Kidney (tissue), 14 donors: Measurements from ENCODE around the gene SPCS1. TPM values are rescaled to one million over a fixed set of nuclear protein-coding genes. Genes with fewer than 3 reads are reported as not detected.

ENCODE experiments used
- DNase-seq, 5 donors: peaks; one replicate each; pipeline ENCODE4 v3.0.0-alpha.2; 2013 to 2020
- FAIRE-seq: peaks from 2 replicates; lab custom pipeline; 2012; peaks lifted over from hg19 to GRCh38; lab: Jason Lieb, UNC
- H3K27ac ChIP-seq, 2 donors: one replicate each; pipeline ENCODE4 v1.7.0; 2013; ENCODE audit warnings: low read depth in 2 of 2, low read length in 2 of 2, inconsistent platforms in 1 of 2
- H3K27me3 ChIP-seq: one replicate; pipeline ENCODE4 v1.7.1; 2013; ENCODE audit warnings: low read length, inconsistent platforms; ENCODE audit not compliant: control insufficient read depth, insufficient read depth
- H3K36me3 ChIP-seq, 3 donors: one replicate each; pipeline versions ENCODE4 v1.7.0 to v1.7.1; 2013; ENCODE audit warnings: low read length in 3 of 3, control low read depth in 1 of 3, inconsistent platforms in 1 of 3; ENCODE audit not compliant: insufficient read depth in 3 of 3, control insufficient read depth in 2 of 3
- H3K4me1 ChIP-seq, 3 donors: one replicate each; pipeline versions ENCODE4 v1.7.0 to v1.7.1; 2013; ENCODE audit warnings: low read length in 3 of 3, inconsistent platforms in 1 of 3, low read depth in 1 of 3; ENCODE audit not compliant: control insufficient read depth in 2 of 3, insufficient read depth in 2 of 3
- H3K4me3 ChIP-seq, 3 donors: one replicate each; pipeline versions ENCODE4 v1.7.0 to v1.8.1; 2013; ENCODE audit warnings: low read length in 3 of 3, control low read depth in 1 of 3, inconsistent platforms in 1 of 3
- H3K9ac ChIP-seq, 3 donors: one replicate each; pipeline versions ENCODE4 v1.7.0 to v1.7.1; 2013; ENCODE audit warnings: low read length in 3 of 3, control low read depth in 1 of 3, inconsistent platforms in 1 of 3
- H3K9me3 ChIP-seq, 3 donors: one replicate each; pipeline versions ENCODE4 v1.7.0 to v1.7.1; 2013; ENCODE audit warnings: low read length in 3 of 3, control low read depth in 1 of 3, inconsistent platforms in 1 of 3; ENCODE audit not compliant: control insufficient read depth in 2 of 3, insufficient read depth in 1 of 3
- CTCF ChIP-seq: IDR thresholded peaks from 3 replicates; pipeline ENCODE4 v1.5.1; 2012; ENCODE audit warnings: mild to moderate bottlenecking, moderate library complexity, borderline replicate concordance; ENCODE audit not compliant: insufficient read depth; ENCODE audit errors: extremely low read depth
- intact Hi-C: fragments of 100-400 bp; cut with DNase I; formaldehyde crosslinking; loops from one replicate; pipeline ENCODE4 v1.11.1; 2022
- polyA plus RNA-seq: library from polyadenylated mRNA; stranded (reverse); fragments of 350-450 nt; fragmentation: Illumina TruSeq; extraction: RNeasy Lipid Tissue Mini Kit (QIAGEN cat#74804); gene quantifications from one replicate; pipeline ENCODE4 v1.2.3, GENCODE V29; 2014; ENCODE audit warnings: low read depth, low replicate concordance; ENCODE audit not compliant: insufficient read depth
- total RNA-seq: library from RNA; stranded (reverse); fragmentation: NEBNext Ultra II Directional; extraction: Animal tissue kit (Norgen Biotek cat#: 25700); gene quantifications from one replicate; pipeline ENCODE4 v1.2.1, GENCODE V29; 2021
- donor health status: control.
- donor health status: control.
- donor health status: control.
- donor health status: control.
- donor health status: control.
- donor health status: DM: yes; HTN: yes; CAD: no.
- donor health status: Normal renal cell carcinoma (clear cell type).

The SPCS1 gene
- total and polyA plus RNA-seq, 2 donors from 2014 or later = 124 to 265 TPM

GRCh38 chr3:52703341-52703740 lies 2.6 kb upstream of the SPCS1 start:
- peaks cover 2 to 9% (median 5%) of the 10 kb centered on the region in 3 donors for H3K36me3 ChIP-seq
- no peaks in the 10 kb centered on the region for H3K9me3 ChIP-seq

GRCh38 chr3:52704611-52705437 lies 1.1 kb upstream of the SPCS1 start:
- H3K27me3 ChIP-seq = no peaks in the 10 kb centered on the region
- no peaks in the 10 kb centered on the region for H3K9me3 ChIP-seq
- TF ChIP-seq CTCF = no peak
- H3K4me3 ChIP-seq = peak overlapping the region; percentile 83 to 99 (median 86)
- intact Hi-C loops = no loop called here
- DNase-seq = peak in 4 of 5 donors; percentile 21 to 57 (median 48)
- peak overlapping the region; percentile 83 to 87 for H3K27ac ChIP-seq
- H3K9ac ChIP-seq = peak overlapping the region; percentile 52 to 85 (median 81)
- peaks cover 4 to 24% (median 20%) of the 10 kb centered on the region in 3 donors for H3K4me1 ChIP-seq
- peaks cover 0 to 7% (median 5%) of the 10 kb centered on the region in 3 donors for H3K36me3 ChIP-seq
- FAIRE-seq = no peak

More at GRCh38 chr3:52703341-52703740, 2.6 kb upstream of the SPCS1 start:
- Histone ChIP-seq H3K27me3 (no peaks in the 10 kb centered on the region), H3K4me1 (peaks cover 4 to 24% (median 20%) of the 10 kb centered on the region in 3 donors), H3K27ac (no peak overlapping the region), H3K4me3 (no peak overlapping the region), H3K9ac (no peak overlapping the region)
- no peak for TF ChIP-seq CTCF
- FAIRE-seq (no peak), DNase-seq (no peak)
- intact Hi-C loops = no loop called here

DNA sequence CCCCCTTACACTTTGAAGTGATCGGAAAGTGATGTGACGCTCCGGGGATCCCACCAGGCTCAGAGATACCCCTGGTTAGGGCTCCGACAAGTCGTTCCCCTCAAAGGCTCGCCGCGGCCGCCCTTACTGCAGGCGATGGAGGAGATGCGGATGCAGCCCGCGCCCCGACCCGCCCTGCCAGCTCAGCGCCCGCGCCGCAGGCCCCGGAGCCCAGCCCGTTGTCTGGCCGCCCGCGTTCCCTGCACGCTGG lies 543 bp upstream of the SPCS1 start:
- no peak for TF ChIP-seq CTCF
- Histone ChIP-seq H3K27me3 (no peaks in the 10 kb centered on the region), H3K27ac (peak overlapping the region; percentile 83 to 87), H3K4me1 (peaks cover 4 to 24% (median 20%) of the 10 kb centered on the region in 3 donors), H3K9me3 (no peaks in the 10 kb centered on the region), H3K4me3 (peak overlapping the region; percentile 83 to 99 (median 86)), H3K36me3 (peaks cover 0 to 7% (median 5%) of the 10 kb centered on the region in 3 donors), H3K9ac (peak overlapping the region; percentile 52 to 85 (median 81))
- DNase-seq (no peak), FAIRE-seq (no peak)
- intact Hi-C loops = no loop called here
